Stimulated activated CD8-positive, alpha-beta memory T cell treated with anti-CD3 and anti-CD28 coated beads, Interleukin-15, amount 100 ng/mL, for 48 hours (primary cell): ENCODE data around the gene GPC2.
"Not testable (repeated sequence)": the region's sequence is repeated elsewhere in the genome, so short reads cannot be mapped to it uniquely, and the experiment has no call there.

ENCODE experiments used
- DNase-seq, 2 donors: peaks; one replicate each; pipeline ENCODE4 v3.0.0-alpha.2; 2020; ENCODE audit warnings: low read depth in 2 of 2

The GPC2 gene

DNA sequence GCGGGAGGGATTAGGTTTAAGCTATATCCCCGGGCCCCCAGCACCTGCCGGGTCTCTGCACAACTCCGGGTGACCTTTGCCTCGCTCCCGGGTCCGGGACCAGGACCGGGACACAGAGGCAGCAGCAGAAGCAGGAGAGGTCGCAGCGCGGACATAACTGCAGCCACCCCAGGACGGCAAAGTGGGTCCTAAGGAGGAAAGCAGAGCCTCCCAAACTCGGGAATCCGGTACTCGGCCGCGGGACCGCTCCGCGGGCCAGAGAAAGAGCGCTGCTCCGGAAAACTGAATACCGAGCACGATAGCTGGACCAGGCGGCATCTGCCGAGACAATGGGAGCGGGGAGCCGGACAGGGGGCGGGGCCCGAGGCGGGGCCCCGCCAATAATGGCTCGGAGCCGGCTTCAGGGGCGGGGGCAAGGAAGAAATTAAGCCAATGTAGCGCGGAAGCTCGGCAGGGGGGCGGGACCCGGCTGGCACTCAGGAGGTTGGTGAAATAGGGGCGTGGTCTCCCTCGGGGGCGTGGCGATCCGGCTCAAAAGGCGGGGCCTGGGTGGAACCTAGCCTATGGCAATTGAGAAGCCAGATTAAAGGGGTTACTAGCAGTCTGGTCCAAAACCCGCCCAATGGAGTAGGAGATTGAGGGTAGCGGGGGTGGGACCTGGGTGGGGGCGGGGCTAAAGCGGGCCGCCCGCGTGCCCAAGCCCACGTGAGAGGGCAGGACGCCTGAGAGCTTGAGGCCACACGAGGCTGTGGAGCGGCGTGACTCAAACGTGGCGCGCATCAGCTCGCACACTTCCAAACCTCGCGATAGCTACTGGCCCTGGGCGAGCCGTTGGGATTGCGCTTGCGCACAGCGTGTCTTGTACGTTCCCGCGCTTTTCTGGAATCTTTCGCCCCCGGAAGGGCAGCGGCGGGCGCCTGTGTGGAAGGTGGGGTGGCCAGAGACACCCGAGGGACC is at the start of gene GPC2, which contains the start of gene STAG3:
Gene GPC2, minus strand, starts transcription at position 337 of the 957 bp plus-strand sequence. Its CDS starts 182 bp downstream, at position 155.
Gene STAG3, plus strand, starts transcription at position 874 of the 957 bp plus-strand sequence. CDS start 2,639 bp downstream, outside the sequence.
- DNase-seq: peak; percentile 91 to 97

- DNase-seq: not testable (repeated sequence)
Observed at GRCh38 chr7:100224891-100225290, 47.7 kb upstream of the GPC2 start.

DNA sequence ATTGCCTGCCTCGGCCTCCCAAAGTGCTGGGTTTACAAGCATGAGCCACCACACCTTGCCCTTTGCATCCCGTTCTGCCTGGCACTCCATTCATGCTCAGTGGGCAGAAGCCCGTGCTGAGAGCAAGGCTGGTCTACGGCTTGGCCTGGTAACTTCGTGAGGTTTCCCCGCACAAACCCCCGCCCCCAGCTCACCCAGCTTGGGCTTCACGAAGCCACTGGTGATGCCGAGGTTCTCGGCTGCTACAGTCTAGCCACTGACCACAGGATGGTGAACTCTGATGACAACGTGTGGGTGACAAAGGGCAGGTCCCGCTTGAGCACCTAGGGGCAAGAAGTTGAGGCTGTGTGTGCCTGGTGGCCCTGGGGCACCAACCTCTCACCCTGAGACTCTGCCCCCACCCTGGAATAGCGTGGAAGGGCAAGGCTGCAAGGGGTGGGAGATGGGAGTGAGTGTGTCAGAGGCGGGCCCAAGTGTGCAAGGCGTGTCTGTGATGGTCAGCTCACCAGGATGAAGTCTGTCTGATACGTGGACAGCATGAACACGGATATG is 46.3 kb upstream of the GPC2 start:
- not testable (repeated sequence) for DNase-seq

DNA sequence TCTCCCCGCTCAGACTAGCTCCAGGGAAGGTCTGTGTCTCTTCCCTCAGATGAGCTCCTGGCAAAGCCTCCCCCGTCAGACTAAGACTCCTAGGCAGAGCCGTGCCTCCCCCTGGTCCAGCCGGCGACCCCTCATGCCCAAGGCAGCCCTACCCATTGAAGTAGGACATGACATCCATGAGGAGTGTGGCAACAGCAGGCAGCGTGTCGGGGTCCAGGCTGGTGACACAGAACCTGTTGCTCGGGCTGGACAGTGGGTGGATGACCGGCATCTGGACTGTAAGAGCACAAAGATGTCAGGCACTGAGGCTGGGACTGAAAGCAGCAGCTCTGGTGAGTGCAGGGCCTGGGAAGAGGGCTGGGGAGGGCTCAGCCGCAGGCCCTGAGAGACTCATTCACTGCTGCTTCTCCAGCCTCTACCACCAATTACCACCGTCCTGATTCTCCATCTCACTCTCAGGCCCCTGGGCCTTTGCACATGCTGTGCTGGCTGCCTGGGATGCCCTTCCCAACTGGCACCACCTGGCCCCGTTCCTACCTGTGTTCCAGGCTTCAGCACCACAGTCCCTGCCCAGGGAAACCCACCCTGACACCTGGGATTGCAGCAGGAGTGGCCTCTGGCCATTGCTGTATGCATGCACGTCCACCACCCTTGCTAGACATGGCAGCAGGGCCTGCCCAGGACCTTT is 45.4 kb upstream of the GPC2 start:
- no peak for DNase-seq

- no peak for DNase-seq
Observed at GRCh38 chr7:100221767-100222444, 44.7 kb upstream of the GPC2 start.

DNA sequence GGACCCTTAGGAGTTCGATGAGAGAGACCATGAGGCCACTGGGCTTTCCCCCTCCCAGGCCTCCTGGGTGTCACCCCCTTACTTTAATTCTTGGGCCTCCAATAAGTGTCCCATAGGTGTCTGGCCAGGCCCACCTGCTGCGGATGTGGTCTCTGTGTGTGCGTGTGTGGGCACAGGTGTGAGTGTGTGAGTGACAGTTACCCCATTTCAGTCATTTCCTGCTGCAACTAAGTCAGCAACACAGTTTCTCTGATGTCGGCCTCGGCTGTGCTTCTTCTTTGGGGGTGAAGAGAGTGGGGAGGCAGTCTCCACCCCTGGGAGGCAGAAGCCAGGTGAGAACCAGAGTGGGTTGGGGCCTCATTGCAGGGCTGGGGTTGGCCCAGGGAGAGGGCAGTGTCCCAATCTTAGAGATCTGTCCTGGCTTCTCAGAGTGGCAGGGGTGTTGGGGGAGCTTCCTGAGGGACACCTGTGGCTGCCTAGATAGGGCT is 44.1 kb upstream of the GPC2 start:
- peak in 1 of 2 donors; percentile 71 for DNase-seq

GRCh38 chr7:100220586-100221230 is 43.5 kb upstream of the GPC2 start:
- no peak for DNase-seq

GRCh38 chr7:100219801-100220585 is 42.8 kb upstream of the GPC2 start, which contains the start of gene PVRIG:
Gene PVRIG, plus strand, starts transcription at chr7:100219949. Its CDS starts 22 bp downstream, at chr7:100219971.
- not testable (repeated sequence) for DNase-seq

- DNase-seq: no peak
Observed at GRCh38 chr7:100219271-100219737, 42.1 kb upstream of the GPC2 start.

DNA sequence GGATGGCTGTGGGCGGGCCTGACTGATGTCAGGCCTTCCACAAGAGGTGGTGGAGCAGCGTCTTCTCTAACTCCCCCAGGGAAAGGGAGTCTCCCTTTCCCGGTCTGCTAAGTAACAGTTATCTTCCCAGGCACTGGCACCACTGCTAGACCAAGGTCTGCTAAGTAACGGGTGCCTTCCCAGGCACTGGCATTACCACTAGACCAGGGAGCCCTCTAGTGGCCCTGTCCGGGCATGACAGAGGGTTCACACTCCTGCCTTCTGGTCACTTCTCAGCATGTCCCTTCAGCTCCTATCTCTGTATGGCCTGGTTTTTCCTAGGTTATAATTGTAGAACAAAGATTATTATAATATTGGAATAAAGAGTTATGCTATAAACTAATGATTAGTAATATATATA is 40.8 kb upstream of the GPC2 start:
- peak; percentile 67 to 73 for DNase-seq

- no peak for DNase-seq
Observed at GRCh38 chr7:100215895-100216294, 38.7 kb upstream of the GPC2 start.

DNA sequence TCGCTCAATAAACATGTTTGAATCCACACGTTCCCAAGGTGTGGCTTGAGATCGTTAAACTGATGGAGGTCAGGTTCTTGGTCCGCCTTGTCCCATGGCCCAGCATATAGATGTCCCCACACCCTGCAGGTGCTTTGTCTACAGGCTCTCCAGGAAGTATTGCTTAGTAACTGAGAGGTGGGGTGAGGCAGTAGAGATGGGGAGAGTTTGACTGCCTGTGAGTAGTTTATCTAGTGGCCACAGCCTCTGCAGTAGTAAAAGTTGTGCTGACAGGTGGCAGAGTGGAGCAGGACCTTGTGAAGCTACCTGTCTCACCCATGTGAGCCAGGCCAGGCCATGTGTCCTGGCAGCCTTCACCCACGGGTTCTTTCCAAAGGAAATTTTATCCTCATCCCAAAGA is 37.2 kb upstream of the GPC2 start:
- DNase-seq: not testable (repeated sequence)

DNA sequence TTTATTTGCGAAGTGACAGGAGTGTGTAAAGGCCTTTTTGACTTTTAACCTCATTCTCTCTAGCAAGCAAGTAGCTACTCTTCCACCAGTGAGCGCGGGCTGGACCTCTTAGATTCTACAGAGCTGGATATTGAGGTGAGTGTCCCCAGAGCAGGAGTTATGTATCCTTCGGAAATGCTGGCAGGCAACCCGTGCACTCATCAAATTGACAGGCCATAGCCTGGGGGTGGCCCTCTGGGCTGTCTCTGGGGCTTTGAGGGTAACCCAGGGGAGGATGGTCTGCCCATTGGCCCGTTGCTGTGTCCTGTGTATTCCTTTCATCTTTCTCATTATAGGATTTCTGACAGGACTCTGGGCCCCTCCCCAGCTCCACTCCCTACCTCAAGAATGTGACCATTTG is 36.5 kb upstream of the GPC2 start:
- no peak for DNase-seq

DNA sequence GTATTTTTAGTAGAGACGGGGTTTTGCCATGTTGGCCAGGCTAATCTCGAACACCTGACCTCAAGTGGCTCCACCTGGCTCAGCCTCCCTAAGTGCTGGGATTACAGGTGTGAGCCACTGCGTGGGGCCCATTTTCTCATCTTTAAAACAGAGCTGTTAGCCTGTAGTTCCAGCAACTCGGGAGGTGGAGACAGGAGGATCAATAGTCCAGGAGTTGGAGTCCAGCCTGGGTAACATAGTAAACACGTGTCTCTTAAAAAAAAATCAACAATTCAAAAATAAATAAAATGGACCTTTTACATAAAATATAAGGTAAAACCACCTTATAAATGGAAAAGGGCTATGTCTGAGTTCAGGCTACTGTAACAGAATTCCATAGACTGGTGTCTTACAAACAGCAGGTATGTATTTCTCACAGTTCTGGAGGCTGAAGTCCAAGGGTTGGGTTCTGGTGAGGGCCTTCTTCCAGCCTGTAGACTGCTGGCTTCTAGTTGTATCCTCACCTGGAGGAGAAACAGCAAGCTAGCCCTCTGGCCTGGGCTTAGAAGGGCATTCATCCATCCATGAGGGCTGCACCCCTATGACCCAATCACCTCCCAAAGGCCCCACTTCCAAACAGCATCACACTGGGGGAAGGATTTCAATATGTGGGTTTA is 35.6 kb upstream of the GPC2 start:
- no peak for DNase-seq

DNA sequence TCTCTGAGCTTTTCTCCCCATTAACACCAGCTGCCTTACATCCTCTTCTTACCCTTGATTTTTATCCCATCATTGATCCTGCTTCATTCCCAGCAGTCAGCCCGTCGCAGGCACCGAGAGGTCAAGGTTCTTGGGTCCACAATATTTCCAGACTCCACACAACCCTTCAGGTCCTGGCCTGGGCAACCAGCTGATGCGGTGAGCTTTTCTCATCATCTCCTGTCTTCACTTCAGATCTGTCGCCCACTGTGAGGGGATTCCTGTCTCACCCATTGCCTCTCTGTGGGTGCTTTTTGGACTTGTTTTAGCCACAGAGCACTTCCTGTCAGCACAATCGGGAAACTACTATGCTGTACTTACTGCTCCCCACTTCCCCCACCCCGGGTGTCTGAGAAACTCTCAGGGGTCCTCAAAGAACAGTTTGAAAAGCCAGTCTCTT is 34.2 kb upstream of the GPC2 start:
- peak in 1 of 2 donors; percentile 45 for DNase-seq

GRCh38 chr7:100210805-100211204 is 33.6 kb upstream of the GPC2 start:
- DNase-seq: no peak

DNA sequence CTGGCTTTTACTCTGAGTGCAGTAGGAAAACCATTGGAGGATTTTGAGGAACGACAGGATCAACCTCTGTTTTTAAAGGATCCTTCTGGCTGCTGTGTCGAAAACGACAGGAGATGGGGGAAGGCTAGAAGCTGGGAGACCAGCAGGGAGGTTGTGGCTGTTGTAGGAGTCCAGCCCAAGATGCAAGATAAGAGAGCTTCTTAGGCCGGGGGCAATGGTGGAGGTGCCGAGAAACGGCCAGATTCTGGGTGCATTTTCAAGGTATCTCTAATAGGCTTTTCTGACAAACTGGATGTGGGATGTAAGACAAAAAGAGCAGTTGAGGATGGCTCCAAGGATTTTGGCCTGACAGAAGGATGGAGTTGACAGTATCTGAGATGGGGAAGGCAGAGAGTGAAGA is 32.3 kb upstream of the GPC2 start:
- no peak for DNase-seq

- peak in 1 of 2 donors; percentile 40 for DNase-seq
Observed at GRCh38 chr7:100208911-100209408, 31.8 kb upstream of the GPC2 start.

- no peak for DNase-seq
Observed at GRCh38 chr7:100204454-100204853, 27.3 kb upstream of the GPC2 start.
